GM10266 (cell line): Measurements from ENCODE around the gene P4HA1.
A peak's percentile ranks its signal among the peaks of the same experiment; 100 is the strongest.
"Not testable (repeated sequence)": the region's sequence is repeated elsewhere in the genome, so short reads cannot be mapped to it uniquely, and the experiment has no call there.

ENCODE experiments used
- DNase-seq: peaks from one replicate; pipeline ENCODE4 v3.0.0; 2012; ENCODE audit errors: extremely low spot score
- CTCF ChIP-seq: IDR thresholded peaks from 2 replicates; pipeline ENCODE4 v1.5.1; 2012; ENCODE audit warnings: mild to moderate bottlenecking, low read depth; ENCODE audit not compliant: control insufficient read depth, insufficient read depth; ENCODE audit errors: missing control alignments

The P4HA1 gene

GRCh38 chr10:73131301-73131700, 34.6 kb upstream of the P4HA1 start:
- no peak for DNase-seq
- no peak for TF ChIP-seq CTCF

- TF ChIP-seq CTCF, result no peak
- no peak for DNase-seq
Observed at GRCh38 chr10:73126343-73126742, 29.7 kb upstream of the P4HA1 start.

GRCh38 chr10:73119952-73120351, 23.3 kb upstream of the P4HA1 start:
- DNase-seq, result no peak
- no peak for TF ChIP-seq CTCF

GRCh38 chr10:73119457-73119856, 22.8 kb upstream of the P4HA1 start:
- no peak for DNase-seq
- no peak for TF ChIP-seq CTCF

- peak; percentile 76 for DNase-seq
- no peak for TF ChIP-seq CTCF
Observed at GRCh38 chr10:73117976-73118743, 21.5 kb upstream of the P4HA1 start.

GRCh38 chr10:73116017-73116416, 19.4 kb upstream of the P4HA1 start:
- no peak for TF ChIP-seq CTCF
- DNase-seq, result no peak

GRCh38 chr10:73113551-73113950, 16.9 kb upstream of the P4HA1 start:
- no peak for TF ChIP-seq CTCF
- DNase-seq, result no peak

GRCh38 chr10:73112032-73112431, 15.4 kb upstream of the P4HA1 start:
- not testable (repeated sequence) for DNase-seq
